Stimulated activated naive CD4-positive, alpha-beta T cell treated with Interleukin-2 at 50 U/mL for 16 hours (primary cell): ENCODE measurements around the gene FKBP7.
"Not testable (repeated sequence)": the region's sequence is repeated elsewhere in the genome, so short reads cannot be mapped to it uniquely, and the experiment has no call there.

Experiments used
- DNase-seq: peaks from one replicate; lab custom pipeline; 2025; lab: John Stamatoyannopoulos, UW

Gene FKBP7

DNA sequence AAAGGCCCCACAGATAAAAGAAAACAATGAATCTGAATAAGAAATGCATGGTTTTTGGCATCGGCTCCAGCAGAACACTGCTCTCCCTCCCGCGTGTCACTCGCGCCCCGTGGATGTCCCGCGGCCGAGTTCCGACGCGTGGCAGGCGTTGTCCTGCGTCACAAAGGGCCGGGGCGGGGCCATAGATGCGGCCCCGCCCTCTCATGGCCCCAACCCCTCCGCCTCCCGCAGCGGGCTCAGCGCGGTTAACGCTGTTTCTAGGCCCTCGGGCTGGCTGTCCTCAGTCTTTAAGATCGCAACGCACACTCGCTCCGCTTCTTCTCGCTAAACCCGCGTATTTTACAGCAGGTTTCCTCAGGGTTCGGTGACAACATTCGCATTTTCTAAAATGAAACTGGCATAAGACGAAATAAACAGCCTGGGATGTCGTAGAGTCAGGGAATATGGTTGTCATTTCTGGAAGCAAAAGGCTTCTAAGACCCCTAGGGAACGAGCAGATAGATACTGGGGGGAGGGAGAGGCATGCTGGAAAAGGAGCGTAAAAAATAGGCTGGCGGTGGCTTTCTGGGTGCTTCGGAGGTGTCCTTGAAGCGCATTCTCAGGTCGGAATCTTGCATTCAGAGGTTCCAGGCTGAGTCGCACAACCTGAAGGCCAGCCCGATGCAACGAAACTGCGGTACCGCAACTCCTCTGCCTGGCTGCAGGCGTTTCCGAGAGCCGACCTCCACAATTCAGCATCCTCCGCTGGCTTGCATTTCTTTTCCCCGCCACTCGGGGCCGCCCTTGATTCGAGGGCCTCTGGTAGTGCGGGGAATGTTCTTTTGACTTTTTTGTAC lies at the start of gene FKBP7:
TSS of gene FKBP7 (minus strand) at position 162 of the 836 bp plus-strand sequence. CDS start at position 61, 101 bp downstream.
- DNase-seq = peak; percentile 74

DNA sequence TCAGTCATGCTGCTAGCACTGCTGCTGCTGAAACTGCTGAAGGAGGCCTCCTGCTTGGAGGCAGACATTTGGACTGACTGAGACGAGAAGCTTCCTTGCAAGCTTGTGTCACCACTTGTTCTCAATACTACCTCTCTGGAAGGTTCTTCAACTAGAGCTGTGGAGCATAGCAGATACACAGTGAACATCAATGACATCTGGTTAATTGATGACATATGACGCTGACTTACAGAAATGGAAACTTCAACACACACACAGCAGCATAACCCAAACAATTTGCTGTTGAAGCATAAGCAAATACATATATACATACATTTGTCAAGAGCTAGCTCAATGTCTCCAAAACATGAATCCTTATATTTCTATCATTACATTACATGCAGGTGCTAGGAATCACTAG lies 49.2 kb upstream of the FKBP7 start:
- no peak for DNase-seq

DNA sequence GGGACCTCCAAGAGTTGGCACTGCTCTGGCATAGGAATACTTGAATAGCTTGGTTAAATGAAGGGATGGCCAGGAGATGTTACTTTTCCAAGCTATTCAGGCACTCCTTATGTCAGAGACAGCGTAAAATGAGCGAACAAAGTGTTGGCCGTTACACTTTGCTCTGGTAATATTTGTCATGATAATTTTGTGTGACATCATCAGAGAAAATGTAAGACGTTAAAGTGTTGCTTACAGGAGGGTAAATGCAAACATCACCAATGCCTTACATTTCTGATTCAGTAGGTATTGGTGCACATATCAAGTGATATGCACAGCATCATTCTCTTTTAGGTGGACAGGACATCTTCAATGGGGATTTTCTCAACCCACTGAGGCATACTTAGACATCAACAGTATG lies 47.9 kb upstream of the FKBP7 start:
- DNase-seq = no peak

GRCh38 chr2:178525460-178525859 lies 47.1 kb upstream of the FKBP7 start:
- not testable (repeated sequence) for DNase-seq

- DNase-seq = not testable (repeated sequence)
Measured at GRCh38 chr2:178525010-178525409, 46.6 kb upstream of the FKBP7 start.

DNA sequence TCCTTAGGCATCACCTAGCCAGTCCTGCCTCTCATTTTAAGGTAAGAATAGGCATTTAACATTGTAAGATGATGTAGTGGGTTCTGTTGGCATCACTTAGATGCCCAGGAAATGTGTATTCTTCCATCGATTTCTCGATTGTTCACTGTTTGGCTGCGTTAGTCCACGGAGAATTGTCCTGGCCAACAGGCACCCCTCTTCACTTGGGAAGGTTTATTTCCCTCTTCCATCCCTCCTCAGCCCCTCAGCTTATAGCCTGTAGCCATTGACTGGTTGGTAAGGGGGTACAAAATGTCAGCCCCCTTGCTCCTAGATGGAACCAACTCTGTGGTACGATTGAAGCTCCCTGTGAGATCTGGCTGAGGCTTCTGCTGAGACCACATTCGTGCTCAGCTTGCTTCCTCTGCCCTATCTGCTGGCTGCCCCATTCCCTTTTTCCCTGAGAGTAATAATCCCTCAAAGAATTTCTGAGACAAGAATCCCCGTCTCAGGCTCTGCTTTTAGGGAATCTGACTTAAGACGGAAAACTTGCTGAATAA lies 45.3 kb upstream of the FKBP7 start:
- DNase-seq = no peak

GRCh38 chr2:178522950-178523595 lies 44.7 kb upstream of the FKBP7 start:
- DNase-seq = peak; percentile 75

GRCh38 chr2:178521304-178522150 lies 43.1 kb upstream of the FKBP7 start:
- peak; percentile 40 for DNase-seq

DNA sequence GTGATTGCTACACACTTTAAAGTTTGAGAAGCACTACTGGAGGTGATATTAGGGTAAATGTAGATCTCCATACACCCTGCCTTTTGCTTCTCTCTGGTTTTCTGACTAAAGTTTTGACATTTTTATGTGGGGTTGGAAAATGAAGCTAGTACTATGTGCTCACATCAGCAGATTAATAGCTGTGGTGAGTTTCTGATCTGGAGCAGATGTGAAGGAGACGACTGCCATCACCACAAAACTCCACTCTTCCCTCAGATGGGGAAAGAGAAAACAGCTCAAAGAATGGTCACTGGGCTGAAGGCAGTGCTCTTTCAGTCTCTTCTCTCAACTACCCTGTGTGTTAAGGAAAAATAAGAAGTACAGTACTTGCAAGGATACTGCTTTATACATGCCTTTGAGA lies 39.1 kb upstream of the FKBP7 start:
- no peak for DNase-seq

GRCh38 chr2:178514664-178515063 lies 36.3 kb upstream of the FKBP7 start:
- peak; percentile 12 for DNase-seq

GRCh38 chr2:178513876-178514275 lies 35.5 kb upstream of the FKBP7 start:
- DNase-seq = no peak

- no peak for DNase-seq
Measured at GRCh38 chr2:178512484-178512883, 34.1 kb upstream of the FKBP7 start.

DNA sequence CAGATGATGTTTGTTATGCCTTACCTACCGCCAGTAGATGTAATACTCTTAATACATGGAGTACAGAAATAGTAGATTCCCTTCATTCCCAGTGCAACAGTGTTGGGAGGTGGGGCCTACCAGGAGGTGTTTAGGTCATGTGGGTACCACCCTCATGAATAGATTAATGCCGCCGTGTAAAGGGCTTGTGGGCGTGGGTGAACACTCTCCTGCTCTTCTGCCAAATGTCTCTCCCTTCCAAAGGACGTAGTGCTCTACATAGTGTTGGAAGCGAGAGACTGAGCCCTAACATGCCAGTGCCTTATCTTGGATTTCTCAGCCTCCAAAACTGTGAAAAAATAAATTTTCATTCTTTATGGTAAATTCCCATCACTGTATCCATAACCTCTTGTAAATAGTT lies 32.0 kb upstream of the FKBP7 start:
- DNase-seq = no peak

DNA sequence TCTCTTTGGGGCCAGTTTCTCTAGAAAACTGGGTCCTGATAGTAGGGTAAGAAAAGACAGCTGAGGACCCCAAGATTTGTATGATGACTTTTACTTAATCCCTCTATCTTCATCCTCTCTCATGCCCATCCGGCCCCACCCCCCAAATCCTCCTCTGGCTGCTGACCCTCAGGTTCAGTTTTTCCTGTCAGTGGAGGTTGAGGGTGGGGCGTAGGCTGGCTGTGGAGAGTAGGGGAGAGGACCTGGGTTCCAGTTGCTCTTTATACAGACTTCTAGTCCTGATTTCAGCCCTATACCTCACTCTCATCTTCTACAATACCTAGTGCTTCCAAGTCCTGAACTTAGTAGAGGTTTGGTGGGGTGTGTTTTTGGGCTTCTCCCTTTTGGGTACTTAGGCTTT lies 30.2 kb upstream of the FKBP7 start:
- DNase-seq = no peak

GRCh38 chr2:178506949-178507348 lies 28.5 kb upstream of the FKBP7 start:
- DNase-seq = no peak

DNA sequence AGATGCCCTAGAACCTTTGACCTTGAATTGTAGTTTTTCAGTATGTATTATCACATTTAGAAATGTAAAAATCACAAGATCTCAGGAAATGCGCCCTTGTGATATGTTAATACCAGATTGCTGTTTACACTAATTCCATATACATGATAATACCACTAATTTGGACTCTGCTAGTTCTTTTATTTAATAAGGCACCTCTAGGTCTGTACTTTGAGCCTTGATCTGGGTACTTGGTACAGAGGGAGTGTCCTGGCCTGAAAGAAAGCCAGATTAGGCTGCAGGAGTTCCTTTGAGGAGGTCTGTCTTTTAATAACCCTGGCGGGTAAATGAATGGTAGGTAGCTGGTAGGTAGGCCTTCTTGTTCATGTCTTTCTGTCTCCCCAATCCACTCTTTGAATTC lies 28.1 kb upstream of the FKBP7 start:
- no peak for DNase-seq

- no peak for DNase-seq
Measured at GRCh38 chr2:178506101-178506500, 27.7 kb upstream of the FKBP7 start.

DNA sequence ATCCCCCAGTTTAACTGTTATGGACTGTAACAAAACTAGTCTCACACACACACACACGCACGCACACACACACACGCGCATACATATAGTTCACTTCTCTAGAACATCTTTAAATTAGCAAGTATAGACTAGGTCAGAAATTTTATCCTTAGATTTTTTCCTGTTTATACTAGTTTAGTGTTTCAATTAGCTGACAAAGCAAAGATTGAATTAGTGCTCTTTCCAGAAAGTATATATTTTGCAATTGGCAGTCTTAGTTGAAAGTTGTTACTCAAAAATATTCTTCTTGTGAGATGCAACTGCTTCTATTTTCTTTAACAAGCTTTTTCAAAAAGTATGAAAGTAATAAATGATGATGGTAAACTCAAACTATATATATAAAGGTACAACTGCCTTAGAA lies 24.4 kb upstream of the FKBP7 start:
- no peak for DNase-seq

- DNase-seq = no peak
Measured at GRCh38 chr2:178499640-178500039, 21.2 kb upstream of the FKBP7 start.

DNA sequence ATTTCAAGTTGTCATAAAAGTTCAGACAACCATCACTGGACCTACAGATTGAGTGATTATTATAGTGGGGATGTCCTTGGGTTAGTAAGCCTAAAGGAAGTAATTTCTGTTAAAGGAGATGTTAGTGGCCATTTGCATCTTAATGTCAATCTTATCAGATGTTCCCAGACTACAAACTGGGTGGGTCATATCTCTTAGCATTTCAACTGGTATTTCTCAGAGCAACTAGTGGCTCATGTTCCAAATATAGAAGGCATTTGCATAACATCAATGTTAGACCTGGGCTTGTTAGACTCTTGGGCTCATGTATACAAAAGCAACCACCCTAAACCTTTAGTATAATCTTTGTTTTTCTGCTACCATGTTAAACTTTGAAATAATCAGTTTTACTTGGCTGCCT lies 19.7 kb upstream of the FKBP7 start:
- DNase-seq = no peak

DNA sequence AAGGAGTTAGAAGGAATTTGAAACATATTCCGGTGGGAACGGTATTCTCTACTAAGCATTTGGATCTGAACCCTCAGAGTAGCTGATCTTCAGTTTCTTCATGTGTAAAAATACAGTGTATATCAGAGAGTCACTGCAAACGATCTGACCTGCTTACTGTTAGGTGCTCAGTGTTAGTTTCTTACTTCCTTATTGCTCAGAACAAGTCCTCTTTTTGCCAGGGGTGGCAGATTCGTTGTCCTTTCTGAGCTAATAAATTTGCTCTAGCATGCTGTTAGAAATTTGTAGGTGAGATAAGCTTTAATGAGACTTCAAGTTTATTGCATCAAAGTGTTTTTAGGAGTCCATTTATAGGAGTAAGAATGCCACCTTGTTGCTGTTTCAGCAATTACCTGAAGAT lies 17.6 kb upstream of the FKBP7 start:
- no peak for DNase-seq

DNA sequence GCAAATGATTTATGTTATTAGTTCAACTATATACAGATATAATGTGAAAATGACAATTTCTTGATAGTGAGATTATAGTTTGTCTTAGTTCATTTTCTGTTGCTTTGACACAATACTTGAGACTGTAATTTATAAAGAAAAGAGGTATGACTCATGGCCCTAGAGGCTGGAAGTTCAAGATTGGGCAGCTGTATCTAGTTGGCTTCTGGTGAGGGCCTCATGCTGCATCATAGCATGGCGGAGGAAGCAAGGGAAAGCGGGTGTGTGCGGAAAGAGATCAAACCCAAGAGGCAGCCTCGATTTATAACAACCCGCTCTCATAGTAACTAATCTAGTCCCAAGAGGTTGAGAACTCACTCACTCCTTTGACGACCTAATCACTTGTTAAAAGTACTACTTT lies 13.2 kb upstream of the FKBP7 start:
- DNase-seq = no peak
